Body of pancreas (tissue), 4 donors: ENCODE measurements around the gene EDEM1.

Experiments used
- CTCF ChIP-seq, 7 experiments: fragments of 450-650 bp in 4 of 7; fragments of 200-600 bp in 3 of 7; sonication (generic) in 3 of 7; IDR thresholded peaks; one replicate each; pipeline ENCODE4 v1.5.1; 2016 to 2019; ENCODE audit warnings: antibody characterized with exemption in 7 of 7
- POLR2A ChIP-seq, 3 donors: fragments of 450-650 bp; IDR thresholded peaks; one replicate each; pipeline ENCODE4 v1.6.1; 2016; ENCODE audit warnings: antibody characterized with exemption in 3 of 3, mild to moderate bottlenecking in 2 of 3

DNA sequence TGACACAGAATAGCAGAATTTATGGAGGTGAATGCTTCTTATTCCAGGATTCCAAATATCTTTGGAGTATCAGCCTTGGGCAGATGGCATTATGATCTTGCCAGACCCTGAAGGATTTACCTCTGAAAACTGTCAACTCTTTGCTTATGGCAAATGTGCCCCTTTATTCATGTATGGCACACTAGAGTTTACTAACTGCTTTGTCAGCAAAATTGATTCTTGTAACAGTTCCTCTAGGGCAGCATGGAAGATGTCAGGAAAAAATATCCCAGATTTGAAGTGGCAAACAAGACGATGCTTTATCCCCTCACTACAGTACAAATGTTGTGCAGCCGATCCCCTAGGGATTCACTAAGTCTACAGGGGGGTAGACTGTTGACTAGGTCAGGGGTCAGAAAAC is 79.7 kb downstream of the EDEM1 start:
- TF ChIP-seq CTCF (IDR thresholded peaks at IDR 0.05) (no peak), POLR2A (IDR thresholded peaks at IDR 0.05) (no peak)
